GM13976 (cell line): ENCODE data around the gene RYR3.

ENCODE experiments used
- DNase-seq: peaks from one replicate; pipeline ENCODE4 v3.0.0; 2012; ENCODE audit warnings: low spot score
- CTCF ChIP-seq: IDR thresholded peaks from 2 replicates; pipeline ENCODE4 v1.5.1; 2012; ENCODE audit warnings: borderline replicate concordance, mild to moderate bottlenecking; ENCODE audit not compliant: insufficient read depth; ENCODE audit errors: extremely low read depth, missing control alignments, control extremely low read depth
- in situ Hi-C: fragments of 300-500 bp; cut with MboI; formaldehyde crosslinking; loops from one replicate; pipeline ENCODE4 v1.12.0; 2022; ENCODE audit warnings: low sequenced_read_pairs, mixed read lengths, inconsistent platforms; ENCODE audit not compliant: unreplicated experiment

RYR3 gene

DNA sequence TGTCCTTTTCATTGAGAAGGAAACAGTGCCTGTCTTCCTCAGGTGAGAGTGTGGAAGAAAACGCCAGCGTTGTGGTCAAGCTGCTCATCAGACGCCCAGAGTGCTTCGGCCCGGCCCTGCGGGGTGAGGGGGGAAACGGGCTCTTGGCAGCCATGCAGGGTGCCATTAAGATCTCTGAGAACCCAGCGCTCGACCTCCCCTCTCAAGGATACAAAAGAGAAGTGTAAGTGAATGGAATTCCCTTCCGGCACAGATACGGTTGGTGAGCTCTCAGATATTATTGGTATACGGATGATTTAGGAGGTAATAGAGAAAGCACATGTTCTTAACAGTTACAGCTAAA, 411.9 kb downstream of the RYR3 start:
- TF ChIP-seq CTCF: no peak
- no peak for DNase-seq
- in situ Hi-C loops: no loop called here

- in situ Hi-C loops: no loop called here
- TF ChIP-seq CTCF: no peak
- DNase-seq: no peak
These were observed 413.7 kb downstream of the RYR3 start for GRCh38 chr15:33724321-33725036.

DNA sequence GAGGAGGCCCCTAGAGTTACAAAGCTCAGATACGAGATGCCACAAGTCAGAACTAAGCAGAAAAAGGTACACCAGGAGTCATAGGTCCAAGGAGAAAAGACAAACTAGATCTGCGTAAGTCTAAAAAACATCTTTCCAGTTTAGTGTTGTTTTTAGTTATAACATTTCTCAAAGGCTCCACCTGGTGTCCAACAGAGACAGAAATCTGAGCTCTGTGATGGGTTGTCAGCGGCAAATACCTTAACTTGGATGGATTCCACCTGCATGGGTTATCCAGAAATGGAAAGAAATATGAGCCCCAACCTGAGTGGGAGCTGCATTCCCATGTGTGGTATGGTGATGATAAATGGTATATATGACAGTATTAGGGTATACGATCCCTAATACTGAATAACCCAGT, 418.9 kb downstream of the RYR3 start:
- TF ChIP-seq CTCF: no peak
- no peak for DNase-seq
- in situ Hi-C loops: loop anchor here (10.0 kb wide), 1 partner anchor 245 kb away; no protein-coding TSS in a partner anchor

DNA sequence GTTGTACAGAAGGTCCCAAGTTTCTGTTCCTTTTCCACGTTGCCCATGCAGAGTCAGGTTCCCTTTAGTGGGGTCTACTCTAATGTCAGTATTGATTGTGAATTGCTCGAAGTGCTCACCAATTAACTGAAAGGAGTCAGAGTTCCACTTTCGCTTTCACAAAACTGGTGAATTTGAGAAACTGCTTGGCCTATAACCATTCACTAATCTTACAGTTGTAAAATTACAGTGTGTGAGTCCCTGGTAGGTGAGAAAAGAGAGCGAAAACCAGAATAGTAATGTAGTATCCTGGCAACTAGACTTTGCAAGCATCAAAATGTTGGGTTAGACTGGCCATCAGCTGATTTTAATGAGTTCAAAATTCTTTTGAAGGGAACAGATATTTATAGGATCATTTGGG, 420.0 kb downstream of the RYR3 start:
- no peak for DNase-seq
- no peak for TF ChIP-seq CTCF
- in situ Hi-C loops: loop anchor here (10.0 kb wide), 1 partner anchor 244 kb away; no protein-coding TSS in a partner anchor

DNA sequence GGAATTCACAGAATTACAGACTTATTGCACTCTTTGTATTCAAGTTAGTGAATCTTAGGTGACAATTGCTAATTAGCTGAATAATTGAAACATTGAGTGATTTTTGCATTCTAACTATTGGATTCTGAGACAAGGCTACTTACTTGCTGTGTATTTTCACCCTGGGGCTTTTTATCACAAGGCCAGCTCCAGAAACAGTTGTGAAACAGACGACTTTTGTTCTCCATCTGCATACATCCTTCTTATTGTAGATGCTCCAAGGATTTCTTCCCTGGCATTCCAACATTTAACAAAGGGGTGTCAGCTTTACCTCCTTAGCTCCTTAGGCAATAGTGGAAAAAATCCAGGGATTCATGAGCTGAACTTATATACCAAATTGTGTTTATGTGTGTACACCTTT, 424.4 kb downstream of the RYR3 start:
- in situ Hi-C loops: loop anchor here (10.0 kb wide), 1 partner anchor 240 kb away; no protein-coding TSS in a partner anchor

GRCh38 chr15:33735637-33736247, 425.0 kb downstream of the RYR3 start:
- DNase-seq: peak; percentile 42
- in situ Hi-C loops: loop anchor here (10.0 kb wide), 1 partner anchor 239 kb away; no protein-coding TSS in a partner anchor
- TF ChIP-seq CTCF: peak; percentile 35

More for the DNA sequence above, 424.4 kb downstream of the RYR3 start:
- DNase-seq: no peak
- TF ChIP-seq CTCF: no peak
